ENCODE results near the gene EVI5L.

The EVI5L gene

GRCh38 chr19:7851623-7852500, 21.8 kb downstream of the EVI5L start:
- Histone ChIP-seq H3K9ac (ENCODE audit: low read depth in 1 of 2, low read length in 2 of 2) (no peak overlapping the region), H3K4me3 (ENCODE audit: low read depth in 1 of 2, low read length in 2 of 2) (no peak overlapping the region), H3K36me3 (ENCODE audit: control insufficient read depth in 1 of 2, insufficient read depth in 2 of 2, low read length in 2 of 2) (no peaks in the 10 kb centered on the region), H3K27ac (ENCODE audit: low read depth, low read length) (no peak overlapping the region), H3K9me3 (ENCODE audit: control insufficient read depth in 1 of 2, low read length in 2 of 2) (no peaks in the 10 kb centered on the region), H3K27me3 (ENCODE audit: control insufficient read depth in 1 of 2, insufficient read depth in 2 of 2, low read length in 2 of 2) (no peaks in the 10 kb centered on the region), H3K4me1 (ENCODE audit: control insufficient read depth in 1 of 2, insufficient read depth in 2 of 2, low read length in 2 of 2) (peaks cover 6 to 7% of the 10 kb centered on the region in 2 donors)

GRCh38 chr19:7852851-7853769, 23.1 kb downstream of the EVI5L start:
- no peak overlapping the region for H3K27ac ChIP-seq (ENCODE audit: low read depth, low read length)
- peaks cover 6 to 9% of the 10 kb centered on the region in 2 donors for H3K4me1 ChIP-seq (ENCODE audit: control insufficient read depth in 1 of 2, insufficient read depth in 2 of 2, low read length in 2 of 2)

DNA sequence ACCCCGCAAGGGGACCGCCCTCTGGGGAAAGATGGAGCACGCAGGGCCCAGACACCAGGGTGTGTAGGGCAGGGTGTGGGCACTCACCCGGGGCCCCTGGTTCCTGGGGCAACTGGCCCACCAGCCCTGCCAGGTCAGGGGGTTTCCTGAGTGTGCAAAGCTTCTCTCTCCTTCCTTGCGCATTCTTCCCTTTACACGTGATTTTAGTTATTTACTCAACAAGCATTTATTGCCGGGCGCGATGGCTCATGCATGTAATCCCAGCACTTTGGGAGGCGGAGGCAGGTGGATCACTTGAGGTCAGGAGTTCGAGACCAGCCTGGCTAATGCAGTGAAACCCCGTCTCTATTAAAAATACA, 23.7 kb downstream of the EVI5L start:
- Histone ChIP-seq H3K36me3 (ENCODE audit: control insufficient read depth in 1 of 2, insufficient read depth in 2 of 2, low read length in 2 of 2) (no peaks in the 10 kb centered on the region), H3K27ac (ENCODE audit: low read depth, low read length) (no peak overlapping the region), H3K27me3 (ENCODE audit: control insufficient read depth in 1 of 2, insufficient read depth in 2 of 2, low read length in 2 of 2) (no peaks in the 10 kb centered on the region), H3K9me3 (ENCODE audit: control insufficient read depth in 1 of 2, low read length in 2 of 2) (no peaks in the 10 kb centered on the region), H3K4me3 (ENCODE audit: low read depth in 1 of 2, low read length in 2 of 2) (no peak overlapping the region), H3K9ac (ENCODE audit: low read depth in 1 of 2, low read length in 2 of 2) (no peak overlapping the region), H3K4me1 (ENCODE audit: control insufficient read depth in 1 of 2, insufficient read depth in 2 of 2, low read length in 2 of 2) (peaks cover 9 to 14% of the 10 kb centered on the region in 2 donors)

More at GRCh38 chr19:7852851-7853769, 23.1 kb downstream of the EVI5L start:
- no peaks in the 10 kb centered on the region for H3K36me3 ChIP-seq (ENCODE audit: control insufficient read depth in 1 of 2, insufficient read depth in 2 of 2, low read length in 2 of 2)
- H3K9me3 ChIP-seq (ENCODE audit: control insufficient read depth in 1 of 2, low read length in 2 of 2), result no peaks in the 10 kb centered on the region
- H3K27me3 ChIP-seq (ENCODE audit: control insufficient read depth in 1 of 2, insufficient read depth in 2 of 2, low read length in 2 of 2), result no peaks in the 10 kb centered on the region
- H3K9ac ChIP-seq (ENCODE audit: low read depth in 1 of 2, low read length in 2 of 2), result no peak overlapping the region
- H3K4me3 ChIP-seq (ENCODE audit: low read depth in 1 of 2, low read length in 2 of 2), result no peak overlapping the region

GRCh38 chr19:7855426-7856108, 25.5 kb downstream of the EVI5L start:
- no peak overlapping the region for H3K9ac ChIP-seq (ENCODE audit: low read depth in 1 of 2, low read length in 2 of 2)
- peaks cover 9 to 14% of the 10 kb centered on the region in 2 donors for H3K4me1 ChIP-seq (ENCODE audit: control insufficient read depth in 1 of 2, insufficient read depth in 2 of 2, low read length in 2 of 2)
- H3K27me3 ChIP-seq (ENCODE audit: control insufficient read depth in 1 of 2, insufficient read depth in 2 of 2, low read length in 2 of 2), result peaks cover 0 to 1% of the 10 kb centered on the region in 2 donors
- no peaks in the 10 kb centered on the region for H3K9me3 ChIP-seq (ENCODE audit: control insufficient read depth in 1 of 2, low read length in 2 of 2)
- H3K4me3 ChIP-seq (ENCODE audit: low read depth in 1 of 2, low read length in 2 of 2), result no peak overlapping the region
- no peaks in the 10 kb centered on the region for H3K36me3 ChIP-seq (ENCODE audit: control insufficient read depth in 1 of 2, insufficient read depth in 2 of 2, low read length in 2 of 2)
- no peak overlapping the region for H3K27ac ChIP-seq (ENCODE audit: low read depth, low read length)

- H3K36me3 ChIP-seq (ENCODE audit: control insufficient read depth in 1 of 2, insufficient read depth in 2 of 2, low read length in 2 of 2), result no peaks in the 10 kb centered on the region
- peaks cover 10 to 15% of the 10 kb centered on the region in 2 donors for H3K4me1 ChIP-seq (ENCODE audit: control insufficient read depth in 1 of 2, insufficient read depth in 2 of 2, low read length in 2 of 2)
- peaks cover 4 to 7% of the 10 kb centered on the region in 2 donors for H3K27me3 ChIP-seq (ENCODE audit: control insufficient read depth in 1 of 2, insufficient read depth in 2 of 2, low read length in 2 of 2)
- H3K4me3 ChIP-seq (ENCODE audit: low read depth in 1 of 2, low read length in 2 of 2), result no peak overlapping the region
- H3K9me3 ChIP-seq (ENCODE audit: control insufficient read depth in 1 of 2, low read length in 2 of 2), result no peaks in the 10 kb centered on the region
- H3K27ac ChIP-seq (ENCODE audit: low read depth, low read length), result no peak overlapping the region
- no peak overlapping the region for H3K9ac ChIP-seq (ENCODE audit: low read depth in 1 of 2, low read length in 2 of 2)
Observed at GRCh38 chr19:7856109-7856591, 26.1 kb downstream of the EVI5L start.

- peaks cover 11 to 15% of the 10 kb centered on the region in 2 donors for H3K27me3 ChIP-seq (ENCODE audit: control insufficient read depth in 1 of 2, insufficient read depth in 2 of 2, low read length in 2 of 2)
- H3K4me1 ChIP-seq (ENCODE audit: control insufficient read depth in 1 of 2, insufficient read depth in 2 of 2, low read length in 2 of 2), result peaks cover 18 to 23% of the 10 kb centered on the region in 2 donors
- H3K4me3 ChIP-seq (ENCODE audit: low read depth in 1 of 2, low read length in 2 of 2), result no peak overlapping the region
- H3K9me3 ChIP-seq (ENCODE audit: control insufficient read depth in 1 of 2, low read length in 2 of 2), result no peaks in the 10 kb centered on the region
- H3K36me3 ChIP-seq (ENCODE audit: control insufficient read depth in 1 of 2, insufficient read depth in 2 of 2, low read length in 2 of 2), result no peaks in the 10 kb centered on the region
- no peak overlapping the region for H3K9ac ChIP-seq (ENCODE audit: low read depth in 1 of 2, low read length in 2 of 2)
- H3K27ac ChIP-seq (ENCODE audit: low read depth, low read length), result no peak overlapping the region
Observed at GRCh38 chr19:7856679-7857663, 27.0 kb downstream of the EVI5L start.

DNA sequence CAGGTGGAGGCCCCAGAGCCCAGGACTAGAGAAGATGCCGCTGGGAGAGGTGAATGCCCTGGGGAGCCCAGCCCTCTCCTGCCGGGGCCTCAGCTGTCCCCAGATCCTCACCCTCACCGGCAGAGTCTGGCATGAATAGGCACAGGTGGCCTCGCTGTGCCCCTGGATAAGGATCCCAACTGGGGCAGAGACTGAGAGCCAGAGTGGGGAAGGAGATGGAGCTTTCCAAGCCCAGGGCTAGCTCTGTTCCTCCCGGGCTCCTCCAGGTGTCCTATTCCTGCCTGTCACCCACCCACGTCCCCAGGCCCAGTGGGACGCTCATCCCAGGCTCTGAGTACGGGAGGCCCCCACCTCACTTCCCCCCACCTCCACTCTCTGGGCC, 27.7 kb downstream of the EVI5L start:
- peaks cover 13 to 15% of the 10 kb centered on the region in 2 donors for H3K27me3 ChIP-seq (ENCODE audit: control insufficient read depth in 1 of 2, insufficient read depth in 2 of 2, low read length in 2 of 2)
- H3K4me1 ChIP-seq (ENCODE audit: control insufficient read depth in 1 of 2, insufficient read depth in 2 of 2, low read length in 2 of 2), result peaks cover 22 to 26% of the 10 kb centered on the region in 2 donors
- no peaks in the 10 kb centered on the region for H3K36me3 ChIP-seq (ENCODE audit: control insufficient read depth in 1 of 2, insufficient read depth in 2 of 2, low read length in 2 of 2)
- H3K4me3 ChIP-seq (ENCODE audit: low read depth in 1 of 2, low read length in 2 of 2), result no peak overlapping the region
- no peak overlapping the region for H3K9ac ChIP-seq (ENCODE audit: low read depth in 1 of 2, low read length in 2 of 2)
- H3K9me3 ChIP-seq (ENCODE audit: control insufficient read depth in 1 of 2, low read length in 2 of 2), result no peaks in the 10 kb centered on the region
- H3K27ac ChIP-seq (ENCODE audit: low read depth, low read length), result no peak overlapping the region

GRCh38 chr19:7858109-7858770, 28.2 kb downstream of the EVI5L start:
- Histone ChIP-seq H3K4me3 (ENCODE audit: low read depth in 1 of 2, low read length in 2 of 2) (no peak overlapping the region), H3K9ac (ENCODE audit: low read depth in 1 of 2, low read length in 2 of 2) (no peak overlapping the region), H3K27me3 (ENCODE audit: control insufficient read depth in 1 of 2, insufficient read depth in 2 of 2, low read length in 2 of 2) (peaks cover 15 to 16% of the 10 kb centered on the region in 2 donors), H3K4me1 (ENCODE audit: control insufficient read depth in 1 of 2, insufficient read depth in 2 of 2, low read length in 2 of 2) (peaks cover 22 to 23% of the 10 kb centered on the region in 2 donors), H3K27ac (ENCODE audit: low read depth, low read length) (no peak overlapping the region), H3K9me3 (ENCODE audit: control insufficient read depth in 1 of 2, low read length in 2 of 2) (no peaks in the 10 kb centered on the region), H3K36me3 (ENCODE audit: control insufficient read depth in 1 of 2, insufficient read depth in 2 of 2, low read length in 2 of 2) (no peaks in the 10 kb centered on the region)
